ENCODE results near the gene ATP5MK.

DNA sequence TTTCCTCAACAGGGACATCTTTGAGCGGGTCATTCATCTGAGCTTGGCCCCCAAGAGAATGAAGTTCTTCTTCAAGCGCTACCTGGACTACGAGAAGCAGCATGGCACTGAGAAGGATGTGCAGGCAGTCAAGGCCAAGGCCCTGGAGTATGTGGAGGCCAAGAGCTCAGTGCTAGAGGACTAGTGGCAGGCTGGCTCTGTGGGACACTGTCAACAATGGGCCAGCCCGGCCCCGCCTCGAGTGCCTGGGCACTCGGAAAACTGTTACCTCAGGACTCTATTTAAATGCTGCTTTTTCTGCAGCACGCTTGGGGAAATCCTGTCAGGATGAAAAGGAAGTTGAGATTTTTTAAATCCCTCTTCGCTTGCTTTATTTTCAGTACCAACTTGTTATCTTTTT, 49.1 kb upstream of the ATP5MK start:
- TF ChIP-seq CTCF (IDR thresholded peaks at IDR 0.05) (no peak), POLR2A (IDR thresholded peaks at IDR 0.05) (no peak)

Data from adrenal gland (tissue), 5 donors.